Hepatocyte (in vitro differentiated cells): ENCODE results near the gene KCNQ1. TPM values are rescaled to one million over a fixed set of nuclear protein-coding genes. Genes with fewer than 3 reads are reported as not detected.
A peak's percentile ranks its signal among the peaks of the same experiment; 100 is the strongest.

Experiments
- DNase-seq: peaks from one replicate; pipeline ENCODE4 v3.0.0-alpha.2; 2016; ENCODE audit warnings: low spot score
- H2AFZ ChIP-seq: fragments of 200-600 bp; sonication (generic); 2 replicates; pipeline ENCODE4 v1.6.0; 2016; ENCODE audit warnings: antibody characterized with exemption, mild to moderate bottlenecking
- H3K27ac ChIP-seq: fragments of 200-600 bp; sonication (generic); 2 replicates; pipeline ENCODE4 v1.5.1; 2016; ENCODE audit warnings: mild to moderate bottlenecking
- H3K27me3 ChIP-seq: fragments of 200-600 bp; sonication (generic); 2 replicates; pipeline ENCODE4 v1.6.1; 2016
- H3K36me3 ChIP-seq: fragments of 200-600 bp; sonication (generic); replicated peaks from 2 replicates; pipeline ENCODE4 v1.5.1; 2016; ENCODE audit warnings: low read depth; ENCODE audit not compliant: insufficient read depth
- H3K4me1 ChIP-seq: fragments of 200-600 bp; sonication (generic); 2 replicates; pipeline ENCODE4 v1.5.1; 2016; ENCODE audit warnings: mild to moderate bottlenecking, moderate library complexity; ENCODE audit not compliant: insufficient read depth
- H3K4me2 ChIP-seq: fragments of 200-600 bp; sonication (generic); 2 replicates; pipeline ENCODE4 v1.6.0; 2016
- H3K4me3 ChIP-seq: fragments of 200-600 bp; sonication (generic); 2 replicates; pipeline ENCODE4 v1.5.1; 2016; ENCODE audit warnings: mild to moderate bottlenecking
- H3K79me2 ChIP-seq: fragments of 200-600 bp; sonication (generic); 2 replicates; pipeline ENCODE4 v1.6.0; 2017; ENCODE audit warnings: mild to moderate bottlenecking
- H3K9me2 ChIP-seq: fragments of 200-600 bp; sonication (generic); replicated peaks from 2 replicates; pipeline ENCODE4 v1.6.0; 2017; ENCODE audit warnings: mild to moderate bottlenecking; ENCODE audit not compliant: insufficient read depth
- H3K9me3 ChIP-seq: fragments of 200-600 bp; sonication (generic); 2 replicates; pipeline ENCODE4 v1.5.1; 2016; ENCODE audit warnings: low read depth, mild to moderate bottlenecking
- H4K20me1 ChIP-seq: fragments of 200-600 bp; sonication (generic); 2 replicates; pipeline ENCODE4 v1.6.0; 2016; ENCODE audit warnings: mild to moderate bottlenecking; ENCODE audit not compliant: insufficient read depth, poor library complexity, severe bottlenecking
- CTCF ChIP-seq: fragments of 200-600 bp; sonication (generic); IDR thresholded peaks from 2 replicates; pipeline ENCODE4 v1.5.1; 2016; ENCODE audit warnings: antibody characterized with exemption, mild to moderate bottlenecking; ENCODE audit not compliant: poor library complexity
- EZH2 ChIP-seq: fragments of 200-600 bp; sonication (generic); IDR thresholded peaks from 2 replicates; pipeline ENCODE4 v1.6.1; 2016; ENCODE audit warnings: antibody characterized with exemption, mild to moderate bottlenecking, borderline replicate concordance
- EZH2phosphoT487 ChIP-seq: fragments of 200-600 bp; sonication (generic); IDR thresholded peaks from one replicate; pipeline ENCODE4 v1.6.1; 2018; ENCODE audit warnings: antibody characterized with exemption, mild to moderate bottlenecking, low read depth, moderate library complexity; ENCODE audit not compliant: unreplicated experiment, severe bottlenecking
- WGBS: methylation state at CpG from one replicate; pipeline ENCODE4 v1.1.6; 2016; ENCODE audit warnings: low lambda C conversion rate; ENCODE audit errors: missing lambda C conversion rate; 5-methylcytosine and 5-hydroxymethylcytosine counted together
- polyA plus RNA-seq: library from polyadenylated mRNA; unstranded; fragments of >200 nt; fragmentation: Nextera tagmentation; extraction: Ambion mirVana; gene quantifications from 2 replicates; pipeline ENCODE4 v1.2.1, GENCODE V29; 2016
- total RNA-seq: library from RNA; depleted of rRNA; stranded (reverse); fragments of >200 nt; gene quantifications from 2 replicates; pipeline ENCODE4 v1.2.3, GENCODE V29; 2014

KCNQ1 gene
- total and polyA plus RNA-seq, 2 experiments from 2014 or later = 1.8 to 6.4 TPM

GRCh38 chr11:2826679-2827056 is 381.9 kb downstream of the KCNQ1 start:
- Histone ChIP-seq H3K4me3 (no peak overlapping the region), H3K4me2 (peak overlapping the region; percentile 51), H3K4me1 (peaks cover 25% of the 10 kb centered on the region), H3K27ac (peak overlapping the region; percentile 95), H3K79me2 (no peaks in the 10 kb centered on the region), H3K9me2 (no peaks in the 10 kb centered on the region), H4K20me1 (no peaks in the 10 kb centered on the region), H3K27me3 (no peaks in the 10 kb centered on the region), H3K9me3 (no peaks in the 10 kb centered on the region), H3K36me3 (no peaks in the 10 kb centered on the region), H2AFZ (no peak overlapping the region)
- no peak for DNase-seq
- TF ChIP-seq EZH2 = no peak
- TF ChIP-seq EZH2phosphoT487 = no peak
- no peak for TF ChIP-seq CTCF
- WGBS = 87% methylated on average over 4 of the region's 4 CpGs

GRCh38 chr11:2827256-2827655 is 382.4 kb downstream of the KCNQ1 start:
- Histone ChIP-seq H3K4me2 (no peak overlapping the region), H3K36me3 (no peaks in the 10 kb centered on the region), H2AFZ (no peak overlapping the region), H3K27me3 (no peaks in the 10 kb centered on the region), H4K20me1 (no peaks in the 10 kb centered on the region), H3K79me2 (no peaks in the 10 kb centered on the region), H3K9me3 (no peaks in the 10 kb centered on the region), H3K9me2 (no peaks in the 10 kb centered on the region), H3K4me1 (peaks cover 25% of the 10 kb centered on the region), H3K4me3 (no peak overlapping the region), H3K27ac (peak overlapping the region; percentile 95)
- TF ChIP-seq CTCF (no peak), EZH2phosphoT487 (no peak), EZH2 (no peak)
- WGBS = 85% methylated on average over 12 of the region's 12 CpGs
- DNase-seq = no peak

DNA sequence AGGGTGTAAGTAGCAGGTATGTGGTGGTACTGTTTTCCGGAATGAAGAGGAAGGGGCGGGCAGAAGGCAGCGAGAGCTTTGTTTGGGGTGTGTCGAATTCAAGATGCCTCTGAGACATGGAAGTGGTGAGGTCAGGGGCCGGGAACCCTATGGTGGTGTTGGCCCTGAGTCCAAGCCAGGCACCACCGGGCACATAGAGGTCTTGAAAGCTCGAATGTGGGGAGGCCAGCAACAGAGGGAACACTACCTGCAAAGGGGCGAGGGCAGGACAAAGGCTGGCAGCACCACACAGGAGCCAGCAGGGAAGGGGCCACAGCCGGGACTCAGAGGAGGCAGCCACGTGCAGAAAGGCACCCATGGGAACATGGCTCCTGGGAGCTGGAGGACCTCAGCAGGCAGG is 383.0 kb downstream of the KCNQ1 start:
- WGBS = 93% methylated on average over 10 of the region's 10 CpGs
- TF ChIP-seq EZH2 (no peak), EZH2phosphoT487 (no peak), CTCF (no peak)
- H3K4me3 ChIP-seq = no peak overlapping the region
- peaks cover 25% of the 10 kb centered on the region for H3K4me1 ChIP-seq
- no peak for DNase-seq
- no peak overlapping the region for H3K4me2 ChIP-seq
- H3K36me3 ChIP-seq = no peaks in the 10 kb centered on the region
- H3K79me2 ChIP-seq = no peaks in the 10 kb centered on the region
- no peaks in the 10 kb centered on the region for H3K9me2 ChIP-seq
- no peak overlapping the region for H3K27ac ChIP-seq
- H3K27me3 ChIP-seq = no peaks in the 10 kb centered on the region
- H2AFZ ChIP-seq = no peak overlapping the region
- no peaks in the 10 kb centered on the region for H4K20me1 ChIP-seq
- no peaks in the 10 kb centered on the region for H3K9me3 ChIP-seq
